HG02798 (cell line): Measurements from ENCODE around the gene FN3KRP.
"Not testable (repeated sequence)": the region's sequence is repeated elsewhere in the genome, so short reads cannot be mapped to it uniquely, and the experiment has no call there.

Experiments used
- ATAC-seq: cut with Tn5 transposase; IDR thresholded peaks from one replicate; pipeline ENCODE4 v1.9.1; 2021; ENCODE audit warnings: mild to moderate bottlenecking; ENCODE audit not compliant: unreplicated experiment, poor library complexity

The FN3KRP gene

DNA sequence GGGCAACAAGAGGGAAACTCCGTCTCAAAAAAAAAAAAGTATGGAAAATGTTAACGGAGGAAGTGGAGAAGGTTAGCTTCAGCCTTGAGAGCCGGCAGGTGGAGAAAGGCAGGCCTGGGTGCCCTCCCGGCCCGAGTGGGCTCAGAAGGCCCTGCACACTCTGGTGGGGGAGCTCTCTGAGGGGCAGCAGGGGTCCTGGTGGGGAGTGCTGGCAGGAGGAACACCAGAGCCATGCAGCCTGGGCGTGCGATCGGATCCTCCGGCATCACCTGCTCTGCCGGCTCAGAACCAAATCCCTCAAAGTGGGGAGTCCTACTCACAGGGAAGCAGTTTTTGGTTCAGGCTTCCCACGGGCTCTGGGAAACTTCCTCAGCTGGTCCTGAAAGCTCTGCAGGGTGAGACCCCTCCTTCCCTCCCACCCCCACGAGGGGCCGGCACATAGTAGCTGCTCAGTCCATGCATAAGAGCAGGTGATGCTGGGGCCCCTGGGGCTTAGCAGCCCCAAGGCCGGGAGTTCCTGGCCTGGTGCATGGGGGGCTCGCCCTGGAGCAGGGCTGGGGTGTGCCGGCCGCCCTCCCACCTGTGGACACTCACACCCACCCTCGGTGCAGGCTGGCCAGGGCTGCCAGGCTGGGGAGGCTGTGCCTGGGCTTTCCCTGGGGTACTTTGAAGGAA is 20.1 kb downstream of the FN3KRP start:
- ATAC-seq, result no peak

DNA sequence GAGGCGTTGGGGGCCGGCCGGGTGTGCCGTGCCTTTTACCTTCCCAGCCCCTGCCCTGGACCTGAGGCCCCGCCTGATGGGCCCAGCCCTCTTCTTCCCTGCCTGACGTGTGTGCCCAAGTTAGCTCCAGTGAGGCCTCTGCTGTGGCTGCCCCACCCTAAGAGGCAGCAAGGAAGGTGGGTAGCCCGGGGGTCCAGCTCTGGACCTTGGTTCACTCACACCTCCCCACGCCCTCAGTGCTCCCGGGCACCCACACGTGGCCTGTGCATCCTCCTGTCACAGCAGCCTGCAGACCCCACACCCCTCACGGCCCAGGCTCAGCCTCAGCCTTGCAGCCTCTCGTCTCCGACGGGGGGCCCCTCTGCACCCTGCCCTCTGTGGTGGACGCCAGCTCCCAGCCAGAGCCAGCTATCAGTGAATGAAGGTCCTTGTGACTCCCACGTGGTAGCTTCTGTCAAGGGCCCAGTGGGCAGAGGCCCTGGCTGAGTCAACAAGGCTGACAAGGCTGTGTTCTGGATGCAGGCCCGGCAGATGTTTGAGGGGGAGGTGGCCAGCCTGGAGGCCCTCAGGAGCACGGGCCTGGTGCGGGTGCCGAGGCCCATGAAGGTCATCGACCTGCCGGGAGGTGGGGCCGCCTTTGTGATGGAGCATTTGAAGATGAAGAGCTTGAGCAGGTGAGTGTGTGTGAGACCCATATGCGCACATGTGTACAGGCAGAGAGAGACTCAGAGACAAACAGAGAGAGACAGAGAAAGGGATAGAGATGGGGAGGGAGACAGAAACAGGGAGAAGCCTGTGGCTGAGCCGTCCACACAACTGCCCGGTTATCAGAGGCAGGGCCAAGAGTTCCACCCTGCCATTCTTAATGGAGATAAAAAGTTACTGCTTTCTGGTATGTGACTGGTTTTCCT is 21.7 kb downstream of the FN3KRP start:
- ATAC-seq, result no peak

DNA sequence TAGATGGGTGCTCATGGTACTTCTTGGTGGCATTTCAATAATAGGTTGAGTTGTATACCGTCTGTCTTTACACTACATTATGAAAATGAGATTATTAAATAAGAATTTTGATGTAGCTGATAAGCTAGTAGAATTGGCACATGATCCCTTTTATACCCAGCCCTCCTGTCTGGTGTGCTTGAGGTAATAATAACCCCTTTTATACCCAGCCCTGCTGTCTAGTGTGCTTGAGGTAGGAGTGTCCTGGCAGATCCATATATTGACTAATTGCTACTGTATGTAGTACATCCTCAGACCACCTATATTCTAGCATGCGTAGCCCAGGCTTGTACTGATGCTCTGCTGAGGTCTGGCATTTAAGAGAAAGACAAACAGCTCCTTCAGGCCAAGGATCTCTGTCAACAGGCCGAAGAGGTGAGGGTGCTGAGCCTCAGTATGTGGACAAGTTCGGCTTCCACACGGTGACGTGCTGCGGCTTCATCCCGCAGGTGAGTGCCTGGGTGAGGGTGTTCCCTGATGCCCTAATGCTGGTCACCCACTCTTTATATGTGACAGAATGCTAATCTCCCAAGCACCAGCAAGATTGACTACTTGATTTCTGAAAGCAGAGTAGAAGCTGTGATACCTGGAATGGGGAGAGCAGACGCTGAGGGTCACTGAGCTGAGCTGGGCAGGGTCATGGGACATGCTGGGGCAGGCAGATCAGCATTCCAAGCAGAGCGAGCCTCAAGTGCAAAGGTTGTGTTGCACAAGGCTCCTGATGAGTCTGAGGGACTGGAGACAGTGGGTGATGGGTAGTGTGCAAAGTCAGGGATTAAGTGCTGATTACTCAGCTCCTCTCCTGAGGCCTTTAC is 24.6 kb downstream of the FN3KRP start:
- ATAC-seq, result no peak

DNA sequence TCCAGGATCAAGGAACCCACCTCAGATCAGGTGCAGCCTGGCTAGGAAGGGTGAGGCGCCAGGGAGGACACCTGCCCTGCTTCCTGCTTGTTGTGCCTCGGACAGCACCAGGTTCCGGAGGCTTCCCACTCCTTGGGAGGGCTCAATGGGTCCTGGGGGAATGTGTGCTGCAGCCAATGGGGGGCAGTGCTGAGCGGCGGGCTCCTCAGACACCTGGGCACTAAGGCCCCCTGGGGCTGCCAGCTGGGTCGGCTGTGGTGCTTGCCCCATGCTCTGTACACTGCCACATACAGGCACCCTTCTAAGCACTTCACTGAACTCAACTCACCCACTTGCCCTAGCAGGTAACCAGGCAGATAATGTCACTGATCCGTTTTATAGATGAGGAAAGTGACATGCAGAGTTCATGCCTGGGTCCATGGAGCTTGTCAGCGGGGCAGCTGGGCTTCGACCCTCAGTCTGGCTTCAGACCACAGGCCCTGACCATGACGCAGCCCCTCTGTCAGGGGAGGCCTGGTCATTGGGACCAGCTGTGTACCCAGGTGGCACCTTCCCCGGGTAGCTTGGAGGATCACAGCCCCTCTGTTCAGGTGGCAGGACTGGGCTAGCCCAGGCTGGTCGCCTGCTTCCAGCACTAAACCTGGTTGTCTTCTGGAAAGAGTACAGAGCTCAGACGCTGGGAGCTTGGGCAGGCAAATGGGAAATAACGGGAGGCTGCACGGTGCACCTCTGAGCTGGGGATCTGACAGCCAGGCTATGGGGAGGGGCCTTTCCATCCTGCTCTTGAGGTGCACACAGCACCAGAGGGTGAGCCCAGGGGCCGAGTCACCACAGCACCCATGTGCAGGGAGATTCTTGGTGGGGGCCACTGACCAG is 27.1 kb downstream of the FN3KRP start:
- ATAC-seq, result no peak

DNA sequence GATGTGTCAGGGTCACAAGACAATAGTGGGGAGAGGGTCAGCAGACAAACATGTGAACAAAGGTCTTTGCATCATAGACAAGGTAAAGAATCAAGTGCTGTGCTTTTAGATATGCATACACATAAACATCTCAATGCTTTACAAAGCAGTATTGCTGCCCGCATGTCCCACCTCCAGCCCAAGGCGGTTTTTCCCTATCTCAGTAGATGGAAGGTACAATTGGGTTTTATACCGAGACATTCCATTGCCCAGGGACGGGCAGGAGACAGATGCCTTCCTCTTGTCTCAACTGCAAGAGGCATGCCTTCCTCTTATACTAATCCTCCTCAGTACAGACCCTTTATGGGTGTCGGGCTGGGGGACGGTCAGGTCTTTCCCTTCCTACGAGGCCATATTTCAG is 28.2 kb downstream of the FN3KRP start:
- not testable (repeated sequence) for ATAC-seq

DNA sequence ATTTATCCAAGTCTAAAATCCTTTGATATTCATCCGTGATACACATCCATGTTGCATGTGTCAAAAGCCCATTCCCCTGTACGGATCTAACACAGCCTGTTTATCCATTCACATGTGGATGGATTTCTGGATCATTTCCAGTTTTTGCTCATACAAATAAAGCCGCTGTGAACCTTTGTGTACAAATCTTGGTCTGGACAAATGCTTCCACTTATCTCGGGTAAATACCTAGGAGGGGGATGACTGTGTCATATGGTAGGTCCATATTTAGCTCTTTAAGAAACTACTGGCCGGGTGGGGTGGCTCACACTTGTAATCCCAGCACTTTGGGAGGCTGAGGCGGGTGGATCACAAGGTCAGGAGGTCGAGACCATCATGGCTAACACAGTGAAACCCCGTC is 29.0 kb downstream of the FN3KRP start:
- ATAC-seq, result no peak

DNA sequence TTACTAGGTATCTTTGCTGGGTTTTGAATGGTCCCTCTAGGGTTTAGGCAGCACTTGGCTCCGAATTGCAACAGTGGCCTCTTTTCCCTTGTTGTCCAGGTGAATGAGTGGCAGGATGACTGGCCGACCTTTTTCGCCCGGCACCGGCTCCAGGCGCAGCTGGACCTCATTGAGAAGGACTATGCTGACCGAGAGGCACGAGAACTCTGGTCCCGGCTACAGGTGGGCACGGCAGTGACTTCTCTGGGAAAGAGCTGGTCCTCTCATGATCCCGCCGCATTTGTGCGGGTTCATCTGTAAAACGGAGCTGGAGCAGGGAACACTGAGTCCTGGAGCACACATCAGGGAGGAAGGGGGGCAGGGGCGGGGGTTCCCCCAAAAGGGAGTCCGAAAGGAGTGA is 32.2 kb downstream of the FN3KRP start:
- no peak for ATAC-seq

DNA sequence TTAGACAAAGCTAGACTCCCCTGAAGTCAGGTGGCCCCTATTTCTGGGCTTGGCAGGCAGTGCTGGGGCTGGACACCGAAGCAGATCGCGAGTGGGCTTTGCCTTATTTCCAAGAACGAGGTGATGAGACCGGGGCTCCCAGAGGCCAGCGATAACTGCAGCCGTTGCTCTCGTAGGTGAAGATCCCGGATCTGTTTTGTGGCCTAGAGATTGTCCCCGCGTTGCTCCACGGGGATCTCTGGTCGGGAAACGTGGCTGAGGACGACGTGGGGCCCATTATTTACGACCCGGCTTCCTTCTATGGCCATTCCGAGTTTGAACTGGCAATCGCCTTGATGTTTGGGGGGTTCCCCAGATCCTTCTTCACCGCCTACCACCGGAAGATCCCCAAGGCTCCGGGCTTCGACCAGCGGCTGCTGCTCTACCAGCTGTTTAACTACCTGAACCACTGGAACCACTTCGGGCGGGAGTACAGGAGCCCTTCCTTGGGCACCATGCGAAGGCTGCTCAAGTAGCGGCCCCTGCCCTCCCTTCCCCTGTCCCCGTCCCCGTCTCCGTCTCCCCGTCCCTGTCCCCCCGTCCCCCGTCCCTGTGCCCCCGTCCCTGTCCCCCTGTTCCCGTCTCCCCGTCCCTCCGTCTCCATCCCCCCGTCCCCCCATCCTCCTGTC is 33.9 kb downstream of the FN3KRP start:
- ATAC-seq, result no peak

DNA sequence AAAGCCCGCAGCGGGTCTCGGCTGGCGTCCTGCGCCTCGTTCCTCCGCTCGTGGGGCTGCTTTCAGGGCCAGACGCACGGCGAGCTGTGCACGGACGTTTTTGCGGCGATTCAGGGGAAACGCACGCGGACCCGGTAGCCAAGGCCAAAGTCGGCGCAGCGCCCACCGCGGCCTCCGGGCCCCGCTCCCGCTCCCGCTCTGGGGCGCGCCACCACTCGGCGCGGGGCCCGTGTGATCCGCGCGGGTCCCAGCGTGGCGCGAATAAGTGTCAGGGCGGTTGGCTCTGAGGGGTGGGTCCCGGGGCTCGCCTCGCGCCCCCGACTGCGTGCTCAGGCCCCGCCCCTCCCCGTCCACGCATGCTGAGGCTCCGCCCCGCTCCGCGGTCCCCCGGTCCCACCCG is 34.7 kb downstream of the FN3KRP start:
- ATAC-seq, result peak; percentile 47

DNA sequence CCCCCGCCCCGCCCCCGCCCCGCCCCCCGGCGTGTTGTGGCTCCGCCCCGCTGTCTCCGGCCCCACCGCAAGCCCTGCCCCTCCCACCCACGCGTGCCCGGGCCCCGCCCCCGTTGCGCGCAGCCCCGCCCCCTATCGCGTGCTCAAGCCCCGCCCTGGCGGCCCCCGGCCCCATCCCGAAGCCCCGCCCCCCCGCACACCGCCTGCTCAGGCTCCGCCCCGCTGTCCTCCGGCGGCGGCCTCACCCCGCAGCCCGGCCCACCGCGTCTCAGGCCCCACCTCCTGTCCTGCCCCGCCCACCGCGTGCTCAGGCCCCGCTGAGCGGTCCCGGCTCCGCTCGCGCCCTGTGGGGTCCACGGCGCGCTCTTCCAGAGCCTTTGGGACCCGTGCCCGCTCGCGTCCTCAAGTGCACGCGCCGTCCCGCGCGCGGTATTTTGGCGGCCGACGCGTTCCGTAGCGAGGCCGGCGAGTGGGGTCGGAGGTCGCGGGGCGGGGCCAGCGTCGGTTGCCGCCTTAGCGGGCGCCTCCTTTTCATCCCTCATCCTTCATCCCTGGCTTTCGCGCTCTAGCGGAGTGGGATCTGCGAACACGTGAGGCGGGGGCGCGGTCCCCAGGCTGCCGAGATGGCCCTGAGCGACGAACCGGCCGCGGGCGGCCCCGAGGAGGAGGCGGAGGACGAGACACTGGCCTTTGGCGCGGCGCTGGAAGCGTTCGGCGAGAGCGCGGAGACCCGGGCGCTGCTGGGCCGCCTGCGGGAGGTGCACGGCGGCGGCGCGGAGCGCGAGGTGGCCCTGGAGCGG is 35.3 kb downstream of the FN3KRP start, which contains the start of gene TBCD:
TBCD (plus strand) TSS at position 495 of the 800 bp plus-strand sequence; CDS start at position 624, 129 bp downstream.
- ATAC-seq, result peak; percentile 85

DNA sequence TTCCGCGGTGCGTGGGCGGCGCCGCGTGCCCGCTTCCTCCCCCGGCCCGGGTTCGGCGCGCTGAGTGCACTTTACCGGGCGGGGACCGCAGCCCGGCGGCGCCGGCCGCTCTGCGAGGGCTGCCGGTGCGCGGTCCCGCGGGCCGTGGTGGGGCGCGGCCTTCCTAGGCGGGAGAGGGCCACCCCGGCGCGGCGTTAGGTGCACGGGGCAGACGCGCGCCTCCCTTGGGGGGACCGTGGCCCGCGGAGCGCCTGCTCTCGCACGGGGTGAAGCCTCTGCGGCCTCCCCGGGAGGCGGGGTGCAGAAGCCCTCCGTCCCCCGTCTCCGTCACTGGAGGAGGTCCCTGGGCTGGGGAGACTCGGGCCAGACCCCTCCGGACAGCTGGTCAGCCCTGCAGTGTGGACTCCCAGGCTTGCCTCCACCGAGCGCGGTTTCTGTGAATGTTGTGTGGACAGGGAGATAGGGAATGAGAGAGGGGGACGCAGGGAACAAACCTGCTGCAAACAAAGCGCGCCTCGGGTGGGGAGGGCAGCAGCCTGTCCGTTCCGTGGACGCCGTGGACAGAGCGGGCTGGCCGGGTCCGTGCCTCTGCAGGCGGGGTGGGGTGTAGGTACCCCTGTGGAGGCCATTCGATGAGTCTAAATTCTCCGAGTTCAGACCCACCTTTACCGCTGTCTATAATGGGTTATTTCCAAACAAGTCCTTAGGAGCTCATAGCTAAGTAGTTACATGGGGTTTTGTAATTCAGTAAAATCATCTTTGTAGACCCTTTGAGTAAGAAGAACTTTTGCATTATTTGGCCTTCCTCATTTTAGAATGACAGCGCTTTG is 36.1 kb downstream of the FN3KRP start:
- no peak for ATAC-seq

DNA sequence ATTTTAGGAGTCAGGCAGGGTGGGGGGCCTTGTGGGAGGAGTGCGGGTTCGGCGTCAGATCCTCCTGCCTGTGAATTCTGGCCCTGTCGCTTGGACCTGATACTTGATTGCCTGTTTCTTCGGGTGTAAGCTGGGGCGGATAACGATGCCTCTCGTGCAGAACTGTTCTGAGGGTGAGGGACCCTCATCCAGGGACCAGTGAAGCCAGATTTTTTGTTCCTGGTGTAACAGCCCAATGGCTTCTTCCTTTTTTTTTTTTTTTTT is 36.6 kb downstream of the FN3KRP start:
- ATAC-seq, result no peak

DNA sequence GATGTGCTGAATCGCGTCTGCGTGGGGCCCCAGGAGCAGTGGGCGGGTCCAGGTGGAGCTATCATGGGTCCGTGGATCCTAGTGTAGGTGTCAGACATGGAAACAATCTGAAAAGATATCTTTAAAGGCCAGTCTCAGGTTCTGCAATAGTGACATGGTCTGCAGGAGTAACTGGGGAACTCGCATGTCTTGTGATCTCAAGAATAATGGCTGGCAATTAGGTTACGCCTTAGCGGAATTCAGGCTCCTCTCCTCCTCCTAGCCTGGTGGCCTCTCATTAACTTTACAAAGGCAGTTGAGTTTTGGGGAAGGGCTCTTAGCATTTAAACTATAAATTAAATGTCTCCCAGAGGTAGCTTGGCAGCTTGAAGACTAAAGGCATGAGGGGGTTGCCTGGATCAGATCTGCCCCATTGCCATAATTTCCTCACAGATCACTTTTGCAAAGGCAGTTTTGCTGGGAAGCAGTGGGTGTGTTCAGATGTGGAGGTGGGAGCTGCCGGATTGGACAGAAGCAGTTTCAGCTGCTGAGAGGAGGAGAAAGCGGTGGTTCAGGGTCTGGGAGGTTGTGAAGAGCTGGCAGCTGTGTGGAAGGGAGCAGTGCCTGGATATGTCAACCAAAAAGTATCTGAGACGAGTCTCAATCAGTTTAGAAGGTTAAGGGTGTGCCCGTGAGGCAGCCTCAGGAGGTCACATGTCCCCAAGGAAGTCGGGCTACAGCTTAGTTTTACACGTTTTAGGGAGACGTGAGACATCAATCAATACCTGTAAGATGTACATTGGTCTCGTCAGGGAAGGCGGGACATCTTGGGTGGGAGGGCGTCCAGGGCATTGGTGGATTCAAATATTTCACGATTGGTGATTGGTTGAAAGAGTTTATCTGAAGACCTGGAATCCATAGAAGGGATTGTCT is 38.0 kb downstream of the FN3KRP start:
- no peak for ATAC-seq

DNA sequence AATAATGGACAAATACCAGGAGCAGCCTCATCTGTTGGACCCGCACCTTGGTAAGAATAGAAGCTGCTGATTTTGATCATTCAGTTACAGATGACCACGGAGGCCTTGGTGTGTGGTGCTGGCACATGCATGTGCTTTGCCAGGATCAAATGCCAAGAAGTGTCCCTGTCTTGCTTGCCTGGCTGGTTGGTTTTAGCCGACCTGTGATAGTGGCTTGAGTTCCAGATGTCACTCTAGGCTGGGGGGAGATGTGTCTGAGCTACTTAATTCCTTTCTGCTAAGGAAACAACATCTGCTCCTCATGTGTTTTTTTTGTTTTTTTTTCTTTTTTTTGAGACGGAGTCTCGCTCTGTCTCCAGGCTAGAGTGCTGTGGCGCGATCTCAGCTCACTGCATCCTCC is 39.7 kb downstream of the FN3KRP start:
- ATAC-seq, result no peak

DNA sequence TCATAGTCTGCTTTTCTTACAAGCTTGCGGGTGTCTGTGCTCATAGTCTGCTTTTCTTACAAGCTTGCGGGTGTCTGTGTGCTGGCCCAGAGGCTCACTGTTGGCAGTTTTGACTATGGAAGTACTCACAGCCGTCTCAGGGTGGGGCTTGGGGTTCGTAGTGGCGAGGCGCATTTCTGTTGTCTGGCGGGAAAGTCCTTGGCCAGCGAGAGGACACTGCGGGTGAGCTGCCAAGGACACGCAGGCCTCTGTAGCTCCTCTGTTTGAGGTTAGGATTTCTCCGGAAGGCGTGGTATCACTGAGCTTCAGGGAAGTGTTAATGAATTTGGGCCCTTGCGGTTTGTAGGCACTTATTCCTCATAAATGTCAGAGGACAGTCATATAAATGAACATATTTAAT is 48.9 kb downstream of the FN3KRP start:
- no peak for ATAC-seq

DNA sequence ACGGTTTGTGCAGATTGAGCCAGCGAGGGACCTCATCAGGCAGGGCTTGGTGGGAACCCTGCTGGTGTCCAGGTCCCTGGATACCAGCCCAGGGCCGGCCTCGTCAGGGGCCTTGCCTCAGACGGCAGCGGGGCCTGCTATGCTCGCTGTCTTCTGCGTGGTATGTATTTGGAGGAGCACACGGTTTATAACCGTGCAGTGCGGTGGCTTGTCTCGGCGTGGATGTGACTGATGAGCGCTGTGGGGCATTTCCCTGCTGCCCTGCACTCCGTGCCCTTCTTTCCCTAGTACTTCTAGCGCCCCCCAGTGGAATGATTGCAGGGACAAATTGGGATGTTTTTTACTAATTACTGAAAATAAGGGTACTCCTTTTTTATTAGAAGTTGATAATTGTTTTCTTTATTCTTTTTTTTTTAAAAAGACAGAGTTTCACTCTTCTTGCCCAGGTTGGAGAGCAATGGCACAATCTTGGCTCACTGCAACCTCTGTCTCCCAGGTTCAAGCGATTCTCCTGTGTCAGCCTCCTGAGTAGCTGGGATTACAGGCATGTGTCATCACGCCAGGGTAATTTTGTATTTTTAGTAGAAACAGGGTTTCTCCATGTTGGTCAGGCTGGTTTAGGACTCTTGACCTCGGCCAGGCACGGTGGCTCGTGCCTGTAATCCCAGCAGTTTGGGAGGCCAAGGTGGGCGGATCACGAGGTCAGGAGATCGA is 50.7 kb downstream of the FN3KRP start:
- no peak for ATAC-seq
